HG03196 (cell line): ENCODE data around the gene DEFB131B.
"Not testable (repeated sequence)": the region's sequence is repeated elsewhere in the genome, so short reads cannot be mapped to it uniquely, and the experiment has no call there.

Experiments
- ATAC-seq: cut with Tn5 transposase; IDR thresholded peaks from one replicate; pipeline ENCODE4 v1.9.1; 2021; ENCODE audit not compliant: unreplicated experiment

Gene DEFB131B

GRCh38 chr11:71910775-71911174, 32.5 kb downstream of the DEFB131B start:
- ATAC-seq: not testable (repeated sequence)

- not testable (repeated sequence) for ATAC-seq
Observed at GRCh38 chr11:71911321-71911985, 33.2 kb downstream of the DEFB131B start.

GRCh38 chr11:71911986-71912340, 33.7 kb downstream of the DEFB131B start:
- ATAC-seq: not testable (repeated sequence)

GRCh38 chr11:71913756-71914526, 35.7 kb downstream of the DEFB131B start:
- no peak for ATAC-seq

GRCh38 chr11:71914617-71915189, 36.5 kb downstream of the DEFB131B start:
- ATAC-seq: no peak

GRCh38 chr11:71917646-71918140, 39.4 kb downstream of the DEFB131B start:
- ATAC-seq: no peak

GRCh38 chr11:71927820-71928736, 49.8 kb downstream of the DEFB131B start, which contains the start of gene XNDC1N:
TSS of gene XNDC1N (minus strand) at chr11:71928594. CDS start at chr11:71923353, 5,241 bp downstream.
- ATAC-seq: peak; percentile 64

GRCh38 chr11:71928737-71929443, 50.6 kb downstream of the DEFB131B start, which contains the start of gene RNF121:
TSS of gene RNF121 (plus strand) at chr11:71929046. CDS start at chr11:71929062, 16 bp downstream.
- ATAC-seq: peak; percentile 64

GRCh38 chr11:71929491-71929890, 51.2 kb downstream of the DEFB131B start:
- no peak for ATAC-seq

- no peak for ATAC-seq
Observed at GRCh38 chr11:71930556-71931244, 52.4 kb downstream of the DEFB131B start.

- ATAC-seq: no peak
Observed at GRCh38 chr11:71931245-71931602, 53.0 kb downstream of the DEFB131B start.

- ATAC-seq: no peak
Observed at GRCh38 chr11:71933141-71933933, 55.1 kb downstream of the DEFB131B start.
